Hepatocyte (in vitro differentiated cells): Measurements from ENCODE around the gene C11orf86.

Experiments used
- CTCF ChIP-seq: fragments of 200-600 bp; sonication (generic); IDR thresholded peaks from 2 replicates; pipeline ENCODE4 v1.5.1; 2016; ENCODE audit warnings: antibody characterized with exemption, mild to moderate bottlenecking; ENCODE audit not compliant: poor library complexity
- EZH2 ChIP-seq: fragments of 200-600 bp; sonication (generic); IDR thresholded peaks from 2 replicates; pipeline ENCODE4 v1.6.1; 2016; ENCODE audit warnings: antibody characterized with exemption, mild to moderate bottlenecking, borderline replicate concordance
- EZH2phosphoT487 ChIP-seq: fragments of 200-600 bp; sonication (generic); IDR thresholded peaks from one replicate; pipeline ENCODE4 v1.6.1; 2018; ENCODE audit warnings: antibody characterized with exemption, mild to moderate bottlenecking, low read depth, moderate library complexity; ENCODE audit not compliant: unreplicated experiment, severe bottlenecking

GRCh38 chr11:67007126-67007525, 32.0 kb downstream of the C11orf86 start:
- TF ChIP-seq CTCF: no peak
- TF ChIP-seq EZH2phosphoT487: no peak
- no peak for TF ChIP-seq EZH2
